Measurements from ENCODE around the gene KIF11. TPM values are rescaled to one million over a fixed set of nuclear protein-coding genes. Genes with fewer than 3 reads are reported as not detected.

KIF11 gene
- total RNA-seq, 1 donor from 2014 or later = 2.5 TPM

DNA sequence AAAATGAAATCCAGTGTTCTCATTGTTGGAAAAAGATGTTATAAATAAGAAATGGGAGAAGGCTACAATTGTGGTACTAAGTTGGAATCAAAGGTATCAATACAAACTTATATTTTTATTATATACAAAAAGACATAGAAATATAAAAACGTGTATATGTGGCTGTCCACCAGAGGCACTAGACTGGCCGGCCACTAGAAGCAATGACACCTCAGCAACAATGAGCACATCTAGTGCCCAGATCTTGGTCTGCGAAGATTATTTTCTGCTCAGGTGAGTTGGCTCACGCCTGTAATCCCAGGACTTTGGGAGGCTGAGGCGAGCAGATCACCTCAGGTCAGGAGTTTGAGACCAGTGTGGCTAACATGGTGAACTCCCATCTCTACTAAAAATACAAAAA lies 40.6 kb upstream of the KIF11 start:
- no peak overlapping the region for H3K27ac Mint-ChIP-seq
- peaks cover 10% of the 10 kb centered on the region for H3K9me3 Mint-ChIP-seq

GRCh38 chr10:92553959-92554358 lies 39.0 kb upstream of the KIF11 start:
- no peak overlapping the region for H3K27ac Mint-ChIP-seq
- H3K36me3 Mint-ChIP-seq (ENCODE audit: low read depth) = peaks cover 48% of the 10 kb centered on the region

More for the DNA sequence above, 40.6 kb upstream of the KIF11 start:
- TF ChIP-seq, protein P1, sequence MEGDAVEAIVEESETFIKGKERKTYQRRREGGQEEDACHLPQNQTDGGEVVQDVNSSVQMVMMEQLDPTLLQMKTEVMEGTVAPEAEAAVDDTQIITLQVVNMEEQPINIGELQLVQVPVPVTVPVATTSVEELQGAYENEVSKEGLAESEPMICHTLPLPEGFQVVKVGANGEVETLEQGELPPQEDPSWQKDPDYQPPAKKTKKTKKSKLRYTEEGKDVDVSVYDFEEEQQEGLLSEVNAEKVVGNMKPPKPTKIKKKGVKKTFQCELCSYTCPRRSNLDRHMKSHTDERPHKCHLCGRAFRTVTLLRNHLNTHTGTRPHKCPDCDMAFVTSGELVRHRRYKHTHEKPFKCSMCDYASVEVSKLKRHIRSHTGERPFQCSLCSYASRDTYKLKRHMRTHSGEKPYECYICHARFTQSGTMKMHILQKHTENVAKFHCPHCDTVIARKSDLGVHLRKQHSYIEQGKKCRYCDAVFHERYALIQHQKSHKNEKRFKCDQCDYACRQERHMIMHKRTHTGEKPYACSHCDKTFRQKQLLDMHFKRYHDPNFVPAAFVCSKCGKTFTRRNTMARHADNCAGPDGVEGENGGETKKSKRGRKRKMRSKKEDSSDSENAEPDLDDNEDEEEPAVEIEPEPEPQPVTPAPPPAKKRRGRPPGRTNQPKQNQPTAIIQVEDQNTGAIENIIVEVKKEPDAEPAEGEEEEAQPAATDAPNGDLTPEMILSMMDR (IDR thresholded peaks at IDR 0.05) = no peak
- peaks cover 39% of the 10 kb centered on the region for H3K36me3 Mint-ChIP-seq (ENCODE audit: low read depth)
- H3K4me1 Mint-ChIP-seq = peaks cover 17% of the 10 kb centered on the region
- intact Hi-C loops (cut with micrococcal nuclease) = loop anchor here (2.0 kb wide), 1 partner anchor 20 kb away; no protein-coding TSS in a partner anchor
- ATAC-seq (ENCODE audit: low read depth) (no peak), DNase-seq (no peak)
- CTCF ChIA-PET = no interaction called here
- POLR2A ChIA-PET = no interaction called here
- H3K27me3 Mint-ChIP-seq = no peaks in the 10 kb centered on the region
- H3K4me3 Mint-ChIP-seq = no peak overlapping the region

GRCh38 chr10:92559046-92559445 lies 33.9 kb upstream of the KIF11 start:
- Mint-ChIP-seq H3K4me3 (no peak overlapping the region), H3K9me3 (peaks cover 8% of the 10 kb centered on the region), H3K36me3 (ENCODE audit: low read depth) (peaks cover 53% of the 10 kb centered on the region), H3K27me3 (no peaks in the 10 kb centered on the region), H3K27ac (no peak overlapping the region), H3K4me1 (peaks cover 3% of the 10 kb centered on the region)
- TF ChIP-seq, protein P1 (IDR thresholded peaks at IDR 0.05) = no peak
- POLR2A ChIA-PET = no interaction called here
- ATAC-seq (ENCODE audit: low read depth) (no peak), DNase-seq (no peak)
- CTCF ChIA-PET = no interaction called here
- intact Hi-C loops (cut with micrococcal nuclease) = no loop called here

More at GRCh38 chr10:92553959-92554358, 39.0 kb upstream of the KIF11 start:
- ChIA-PET CTCF (no interaction called here), POLR2A (no interaction called here)
- DNase-seq (no peak), ATAC-seq (ENCODE audit: low read depth) (no peak)
- Mint-ChIP-seq H3K4me3 (no peak overlapping the region), H3K9me3 (peaks cover 10% of the 10 kb centered on the region), H3K27me3 (no peaks in the 10 kb centered on the region), H3K4me1 (peaks cover 17% of the 10 kb centered on the region)
- intact Hi-C loops (cut with micrococcal nuclease) = loop anchor here (2.0 kb wide), 1 partner anchor 19 kb away; no protein-coding TSS in a partner anchor
- TF ChIP-seq, protein P1 (IDR thresholded peaks at IDR 0.05) = no peak

- H3K27ac Mint-ChIP-seq = no peak overlapping the region
- H3K4me1 Mint-ChIP-seq = peaks cover 9% of the 10 kb centered on the region
- POLR2A ChIA-PET = interaction anchor here (0.7 kb wide), 1 partner anchor 460 kb away, joined by 3 read pairs; no protein-coding TSS in a partner anchor
Observed at GRCh38 chr10:92562424-92562823, 30.5 kb upstream of the KIF11 start.

GRCh38 chr10:92567952-92568600 lies 24.9 kb upstream of the KIF11 start:
- TF ChIP-seq, protein P1 (IDR thresholded peaks at IDR 0.05) = no peak
- ChIA-PET POLR2A (interaction anchor here (1.4 kb wide), 1 partner anchor 23 kb away, joined by 4 read pairs; no protein-coding TSS in a partner anchor), CTCF (interaction anchor here (12.9 kb wide), 1 partner anchor 49 kb away, joined by 143 read pairs; no protein-coding TSS in a partner anchor)
- intact Hi-C loops (cut with micrococcal nuclease) = no loop called here
- Mint-ChIP-seq H3K27me3 (no peaks in the 10 kb centered on the region), H3K4me3 (no peak overlapping the region), H3K9me3 (no peaks in the 10 kb centered on the region), H3K4me1 (peaks cover 44% of the 10 kb centered on the region), H3K27ac (peak overlapping the region; percentile 3), H3K36me3 (ENCODE audit: low read depth) (peaks cover 14% of the 10 kb centered on the region)
- ATAC-seq (ENCODE audit: low read depth) (peak; percentile 92), DNase-seq (no peak)

More at GRCh38 chr10:92562424-92562823, 30.5 kb upstream of the KIF11 start:
- intact Hi-C loops (cut with micrococcal nuclease) = no loop called here
- no peak for ATAC-seq (ENCODE audit: low read depth)
- no peaks in the 10 kb centered on the region for H3K27me3 Mint-ChIP-seq
- TF ChIP-seq, protein P1 (IDR thresholded peaks at IDR 0.05) = no peak
- peaks cover 5% of the 10 kb centered on the region for H3K9me3 Mint-ChIP-seq
- H3K4me3 Mint-ChIP-seq = no peak overlapping the region
- peaks cover 45% of the 10 kb centered on the region for H3K36me3 Mint-ChIP-seq (ENCODE audit: low read depth)
- no peak for DNase-seq
- CTCF ChIA-PET = interaction anchor here (0.6 kb wide), 1 partner anchor 322 kb away, joined by 3 read pairs; no protein-coding TSS in a partner anchor
